ENCODE measurements around the gene SLC9A7.

SLC9A7 gene

GRCh38 chrX:46607916-46608315 lies 151.0 kb downstream of the SLC9A7 start:
- Histone ChIP-seq H3K36me3 (ENCODE audit: control insufficient read depth, insufficient read depth, low read length) (no peaks in the 10 kb centered on the region), H3K4me1 (ENCODE audit: control insufficient read depth, insufficient read depth, low read length) (no peaks in the 10 kb centered on the region), H3K4me3 (ENCODE audit: low read length) (no peak overlapping the region), H3K9ac (ENCODE audit: low read length) (no peak overlapping the region), H3K27me3 (ENCODE audit: control insufficient read depth, insufficient read depth, low read length) (no peaks in the 10 kb centered on the region), H3K9me3 (ENCODE audit: control insufficient read depth, low read length) (no peaks in the 10 kb centered on the region)

GRCh38 chrX:46602468-46603102 lies 156.3 kb downstream of the SLC9A7 start:
- H3K9ac ChIP-seq (ENCODE audit: low read length): no peak overlapping the region
- no peaks in the 10 kb centered on the region for H3K9me3 ChIP-seq (ENCODE audit: control insufficient read depth, low read length)
- H3K4me3 ChIP-seq (ENCODE audit: low read length): no peak overlapping the region
- no peaks in the 10 kb centered on the region for H3K36me3 ChIP-seq (ENCODE audit: control insufficient read depth, insufficient read depth, low read length)
- H3K4me1 ChIP-seq (ENCODE audit: control insufficient read depth, insufficient read depth, low read length): no peaks in the 10 kb centered on the region
- H3K27me3 ChIP-seq (ENCODE audit: control insufficient read depth, insufficient read depth, low read length): no peaks in the 10 kb centered on the region

GRCh38 chrX:46601283-46601682 lies 157.6 kb downstream of the SLC9A7 start:
- H3K9me3 ChIP-seq (ENCODE audit: control insufficient read depth, low read length): no peaks in the 10 kb centered on the region
- no peak overlapping the region for H3K9ac ChIP-seq (ENCODE audit: low read length)
- H3K4me3 ChIP-seq (ENCODE audit: low read length): no peak overlapping the region
- H3K36me3 ChIP-seq (ENCODE audit: control insufficient read depth, insufficient read depth, low read length): no peaks in the 10 kb centered on the region
- no peaks in the 10 kb centered on the region for H3K4me1 ChIP-seq (ENCODE audit: control insufficient read depth, insufficient read depth, low read length)
- H3K27me3 ChIP-seq (ENCODE audit: control insufficient read depth, insufficient read depth, low read length): no peaks in the 10 kb centered on the region

- H3K4me1 ChIP-seq (ENCODE audit: control insufficient read depth, insufficient read depth, low read length): no peaks in the 10 kb centered on the region
- H3K9ac ChIP-seq (ENCODE audit: low read length): no peak overlapping the region
- H3K9me3 ChIP-seq (ENCODE audit: control insufficient read depth, low read length): no peaks in the 10 kb centered on the region
- H3K27me3 ChIP-seq (ENCODE audit: control insufficient read depth, insufficient read depth, low read length): no peaks in the 10 kb centered on the region
- no peak overlapping the region for H3K4me3 ChIP-seq (ENCODE audit: low read length)
- no peaks in the 10 kb centered on the region for H3K36me3 ChIP-seq (ENCODE audit: control insufficient read depth, insufficient read depth, low read length)
Measured at GRCh38 chrX:46599051-46599560, 159.8 kb downstream of the SLC9A7 start.

- H3K36me3 ChIP-seq (ENCODE audit: control insufficient read depth, insufficient read depth, low read length): no peaks in the 10 kb centered on the region
- H3K9me3 ChIP-seq (ENCODE audit: control insufficient read depth, low read length): no peaks in the 10 kb centered on the region
- H3K4me3 ChIP-seq (ENCODE audit: low read length): no peak overlapping the region
- no peak overlapping the region for H3K9ac ChIP-seq (ENCODE audit: low read length)
- H3K27me3 ChIP-seq (ENCODE audit: control insufficient read depth, insufficient read depth, low read length): no peaks in the 10 kb centered on the region
- no peaks in the 10 kb centered on the region for H3K4me1 ChIP-seq (ENCODE audit: control insufficient read depth, insufficient read depth, low read length)
Measured at GRCh38 chrX:46597771-46598170, 161.1 kb downstream of the SLC9A7 start.

- Histone ChIP-seq H3K4me3 (ENCODE audit: low read length) (no peak overlapping the region), H3K36me3 (ENCODE audit: control insufficient read depth, insufficient read depth, low read length) (no peaks in the 10 kb centered on the region), H3K9ac (ENCODE audit: low read length) (no peak overlapping the region), H3K9me3 (ENCODE audit: control insufficient read depth, low read length) (no peaks in the 10 kb centered on the region), H3K27me3 (ENCODE audit: control insufficient read depth, insufficient read depth, low read length) (no peaks in the 10 kb centered on the region), H3K4me1 (ENCODE audit: control insufficient read depth, insufficient read depth, low read length) (no peaks in the 10 kb centered on the region)
Measured at GRCh38 chrX:46597208-46597607, 161.7 kb downstream of the SLC9A7 start.

GRCh38 chrX:46595084-46595483 lies 163.8 kb downstream of the SLC9A7 start:
- Histone ChIP-seq H3K9ac (ENCODE audit: low read length) (no peak overlapping the region), H3K27me3 (ENCODE audit: control insufficient read depth, insufficient read depth, low read length) (no peaks in the 10 kb centered on the region), H3K4me3 (ENCODE audit: low read length) (no peak overlapping the region), H3K4me1 (ENCODE audit: control insufficient read depth, insufficient read depth, low read length) (no peaks in the 10 kb centered on the region), H3K36me3 (ENCODE audit: control insufficient read depth, insufficient read depth, low read length) (no peaks in the 10 kb centered on the region), H3K9me3 (ENCODE audit: control insufficient read depth, low read length) (no peaks in the 10 kb centered on the region)

- Histone ChIP-seq H3K9me3 (ENCODE audit: control insufficient read depth, low read length) (no peaks in the 10 kb centered on the region), H3K4me1 (ENCODE audit: control insufficient read depth, insufficient read depth, low read length) (no peaks in the 10 kb centered on the region), H3K9ac (ENCODE audit: low read length) (no peak overlapping the region), H3K36me3 (ENCODE audit: control insufficient read depth, insufficient read depth, low read length) (no peaks in the 10 kb centered on the region), H3K4me3 (ENCODE audit: low read length) (no peak overlapping the region), H3K27me3 (ENCODE audit: control insufficient read depth, insufficient read depth, low read length) (no peaks in the 10 kb centered on the region)
Measured at GRCh38 chrX:46589977-46590723, 168.8 kb downstream of the SLC9A7 start.

- Histone ChIP-seq H3K9me3 (ENCODE audit: control insufficient read depth, low read length) (no peaks in the 10 kb centered on the region), H3K36me3 (ENCODE audit: control insufficient read depth, insufficient read depth, low read length) (no peaks in the 10 kb centered on the region), H3K9ac (ENCODE audit: low read length) (no peak overlapping the region), H3K4me1 (ENCODE audit: control insufficient read depth, insufficient read depth, low read length) (no peaks in the 10 kb centered on the region), H3K27me3 (ENCODE audit: control insufficient read depth, insufficient read depth, low read length) (no peaks in the 10 kb centered on the region), H3K4me3 (ENCODE audit: low read length) (no peak overlapping the region)
Measured at GRCh38 chrX:46588263-46588662, 170.7 kb downstream of the SLC9A7 start.

- no peaks in the 10 kb centered on the region for H3K4me1 ChIP-seq (ENCODE audit: control insufficient read depth, insufficient read depth, low read length)
- no peak overlapping the region for H3K4me3 ChIP-seq (ENCODE audit: low read length)
- no peaks in the 10 kb centered on the region for H3K27me3 ChIP-seq (ENCODE audit: control insufficient read depth, insufficient read depth, low read length)
- no peaks in the 10 kb centered on the region for H3K36me3 ChIP-seq (ENCODE audit: control insufficient read depth, insufficient read depth, low read length)
- H3K9me3 ChIP-seq (ENCODE audit: control insufficient read depth, low read length): no peaks in the 10 kb centered on the region
- no peak overlapping the region for H3K9ac ChIP-seq (ENCODE audit: low read length)
Measured at GRCh38 chrX:46587753-46588171, 171.2 kb downstream of the SLC9A7 start.

- Histone ChIP-seq H3K36me3 (ENCODE audit: control insufficient read depth, insufficient read depth, low read length) (no peaks in the 10 kb centered on the region), H3K4me3 (ENCODE audit: low read length) (no peak overlapping the region), H3K9me3 (ENCODE audit: control insufficient read depth, low read length) (no peaks in the 10 kb centered on the region), H3K4me1 (ENCODE audit: control insufficient read depth, insufficient read depth, low read length) (no peaks in the 10 kb centered on the region), H3K27me3 (ENCODE audit: control insufficient read depth, insufficient read depth, low read length) (no peaks in the 10 kb centered on the region), H3K9ac (ENCODE audit: low read length) (no peak overlapping the region)
Measured at GRCh38 chrX:46587158-46587557, 171.8 kb downstream of the SLC9A7 start.

- no peak overlapping the region for H3K4me3 ChIP-seq (ENCODE audit: low read length)
- no peaks in the 10 kb centered on the region for H3K27me3 ChIP-seq (ENCODE audit: control insufficient read depth, insufficient read depth, low read length)
- no peaks in the 10 kb centered on the region for H3K9me3 ChIP-seq (ENCODE audit: control insufficient read depth, low read length)
- no peaks in the 10 kb centered on the region for H3K36me3 ChIP-seq (ENCODE audit: control insufficient read depth, insufficient read depth, low read length)
- H3K9ac ChIP-seq (ENCODE audit: low read length): no peak overlapping the region
- H3K4me1 ChIP-seq (ENCODE audit: control insufficient read depth, insufficient read depth, low read length): no peaks in the 10 kb centered on the region
Measured at GRCh38 chrX:46584736-46585135, 174.2 kb downstream of the SLC9A7 start.

Measured in mucosa of stomach (tissue), 1 donor.